GM21786 (cell line): ENCODE data around the gene ABI3BP.

Experiments
- ATAC-seq: cut with Tn5 transposase; IDR thresholded peaks from one replicate; pipeline ENCODE4 v1.9.1; 2021; ENCODE audit not compliant: unreplicated experiment

ABI3BP gene

DNA sequence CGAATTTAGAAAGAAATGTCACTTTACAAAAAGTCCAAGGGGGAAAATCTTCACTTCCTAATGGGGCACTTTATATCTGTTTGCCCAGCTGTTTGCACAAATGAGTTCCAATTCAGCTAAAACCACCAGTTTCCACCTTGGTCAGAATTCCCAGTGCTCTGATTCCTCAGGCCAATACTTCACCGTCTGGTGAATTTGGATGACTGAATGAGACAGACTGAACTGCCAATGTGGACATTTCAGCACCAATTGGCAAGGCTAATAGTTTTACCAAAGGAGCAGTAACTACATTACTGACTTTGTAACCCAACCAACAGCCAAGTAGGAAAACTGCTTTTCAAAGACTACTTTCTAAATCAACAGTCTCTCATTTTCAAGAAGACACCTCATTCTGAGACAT is 51.8 kb downstream of the ABI3BP start:
- no peak for ATAC-seq

DNA sequence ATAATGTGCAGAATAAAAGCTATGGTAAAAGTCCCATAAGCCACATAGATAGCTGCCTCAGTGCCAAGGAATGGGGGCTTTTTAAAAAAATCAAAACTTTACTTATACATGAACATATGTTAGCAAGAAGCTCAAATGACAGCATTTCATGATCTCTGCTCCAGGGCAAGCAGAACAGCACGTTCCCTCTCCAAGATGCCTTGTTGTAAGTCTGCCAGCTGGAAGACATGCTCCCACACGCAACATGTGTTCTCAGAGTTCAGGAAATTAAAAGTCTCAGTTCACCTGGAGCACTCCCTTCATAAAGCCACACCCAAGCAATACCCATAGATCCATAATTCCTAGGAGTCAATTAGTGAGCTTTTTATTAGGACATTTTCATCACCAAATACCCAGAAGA is 52.2 kb downstream of the ABI3BP start:
- ATAC-seq = no peak

DNA sequence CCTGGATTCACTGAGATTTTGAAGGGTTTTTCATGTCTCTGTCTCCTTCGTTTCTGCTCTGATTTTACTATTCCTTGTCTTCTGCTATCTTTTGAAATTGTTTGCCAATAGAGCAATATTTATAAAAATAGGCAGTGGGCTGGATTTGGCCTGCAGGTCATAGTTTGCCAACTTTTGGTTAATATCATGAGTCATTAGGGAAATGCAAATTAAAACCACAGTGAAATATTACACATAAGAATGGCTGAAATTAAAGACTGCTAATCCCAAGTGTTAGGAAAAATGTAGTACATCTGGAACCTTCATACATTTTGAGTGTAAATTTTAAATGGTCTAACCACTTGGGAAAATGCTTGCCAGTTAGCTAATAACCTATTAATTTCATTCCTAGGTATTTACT is 56.3 kb downstream of the ABI3BP start:
- ATAC-seq = no peak

DNA sequence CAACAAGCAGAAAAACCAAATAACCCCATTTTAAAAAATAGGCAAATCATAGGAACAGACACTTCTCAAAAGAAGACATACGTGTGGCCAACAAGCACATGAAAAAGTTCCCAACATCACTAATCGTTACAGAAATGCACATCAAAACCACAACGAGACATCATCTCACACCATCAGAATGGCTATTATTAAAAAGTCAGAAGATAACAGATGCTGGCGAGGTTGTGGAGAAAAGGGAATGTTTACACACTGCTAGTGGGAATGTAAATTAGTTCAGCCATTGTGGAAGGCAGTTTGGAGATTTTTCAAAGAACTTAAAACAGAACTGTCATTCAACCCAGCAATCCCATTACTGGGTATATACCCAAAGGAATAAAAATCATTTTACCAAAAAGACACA is 60.7 kb downstream of the ABI3BP start:
- no peak for ATAC-seq

DNA sequence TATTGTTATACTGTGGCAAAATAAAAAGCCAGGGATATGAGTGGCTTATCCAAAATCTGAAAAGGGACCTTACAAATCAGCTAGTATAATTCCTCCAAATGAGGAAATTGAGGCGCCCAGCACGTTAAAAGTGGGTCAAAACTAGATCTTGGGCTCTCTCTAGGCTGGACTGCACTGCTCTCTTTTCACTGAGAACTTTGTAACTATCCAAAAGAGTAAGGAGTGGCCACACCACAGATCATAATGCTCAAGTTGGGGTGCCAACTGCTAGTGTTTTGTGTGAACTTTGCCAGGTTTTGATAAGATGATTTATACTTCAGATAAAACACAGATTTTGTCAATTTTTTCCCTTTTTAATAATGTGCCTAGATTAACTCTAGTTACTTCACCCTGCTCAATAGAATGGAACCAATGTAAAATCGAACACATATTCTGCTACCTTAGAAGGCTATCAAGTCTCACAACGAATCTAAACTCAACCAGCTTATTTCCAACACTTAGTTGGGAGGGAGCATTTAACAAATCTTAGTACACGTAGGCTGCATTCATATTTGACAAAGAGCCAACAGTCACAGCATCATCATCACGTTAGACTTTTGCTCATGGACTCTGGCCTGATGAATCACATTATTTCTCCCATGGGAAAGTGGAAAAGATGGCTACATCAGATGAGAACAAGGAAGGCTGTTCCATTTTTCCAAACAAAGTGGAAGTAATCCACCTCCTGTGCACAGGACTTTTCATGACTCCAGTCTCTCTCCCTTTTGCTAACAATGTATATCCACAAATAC is 64.4 kb downstream of the ABI3BP start:
- no peak for ATAC-seq

DNA sequence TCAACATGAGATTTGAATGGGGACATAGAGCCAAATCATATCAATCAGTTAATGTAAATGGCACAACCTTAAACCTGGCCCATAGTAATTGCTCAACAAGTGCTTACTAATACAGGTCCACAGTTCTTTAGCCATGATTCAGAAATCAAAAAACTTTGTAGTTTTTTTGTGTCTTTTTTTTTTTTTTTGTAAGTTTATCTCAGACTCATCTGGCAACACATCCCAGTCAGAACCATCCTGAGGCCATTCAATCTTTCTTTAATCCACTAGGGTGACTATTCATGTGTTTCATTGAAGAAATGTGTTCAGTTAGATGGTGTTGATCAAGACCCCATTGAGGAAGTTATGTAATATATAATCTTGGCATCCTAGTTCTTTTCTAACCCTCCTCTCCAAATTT is 65.4 kb downstream of the ABI3BP start:
- no peak for ATAC-seq

DNA sequence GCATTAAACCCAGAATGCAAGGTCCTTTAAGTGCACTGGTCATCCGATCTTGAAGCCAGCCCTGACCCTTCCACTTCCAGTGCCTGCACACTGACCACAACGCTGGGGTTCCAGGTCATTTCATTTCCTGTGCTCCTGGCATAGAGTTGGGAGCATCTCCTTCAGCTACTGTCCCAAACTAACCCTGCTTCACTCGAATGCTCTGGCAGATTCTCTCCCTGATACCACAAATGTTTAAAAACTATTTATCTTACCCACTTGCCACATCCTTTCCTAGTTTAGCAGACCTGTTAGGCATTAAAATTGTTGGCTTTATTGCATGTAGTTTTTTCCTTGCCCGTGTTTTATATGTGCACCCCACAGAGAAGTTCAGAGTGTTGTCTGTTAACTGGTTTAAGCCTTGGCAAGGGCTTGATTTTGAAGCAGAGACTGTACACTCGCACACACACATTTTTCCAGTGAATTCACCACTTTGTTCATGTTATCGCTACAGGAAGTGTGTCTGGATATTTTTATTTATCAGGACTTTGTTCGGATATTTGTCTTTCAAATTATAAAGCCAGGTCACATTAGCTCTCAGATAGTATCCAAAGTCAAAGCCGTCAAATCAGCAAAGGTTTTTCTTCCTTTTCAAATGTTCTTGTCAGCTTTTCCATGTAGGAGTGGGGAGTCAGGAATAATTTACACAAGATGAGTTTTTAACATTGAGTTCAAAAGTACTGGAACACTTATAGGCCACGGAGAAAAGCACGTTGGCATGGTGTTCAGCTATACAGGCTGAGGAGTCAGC is 77.3 kb downstream of the ABI3BP start:
- ATAC-seq = no peak

DNA sequence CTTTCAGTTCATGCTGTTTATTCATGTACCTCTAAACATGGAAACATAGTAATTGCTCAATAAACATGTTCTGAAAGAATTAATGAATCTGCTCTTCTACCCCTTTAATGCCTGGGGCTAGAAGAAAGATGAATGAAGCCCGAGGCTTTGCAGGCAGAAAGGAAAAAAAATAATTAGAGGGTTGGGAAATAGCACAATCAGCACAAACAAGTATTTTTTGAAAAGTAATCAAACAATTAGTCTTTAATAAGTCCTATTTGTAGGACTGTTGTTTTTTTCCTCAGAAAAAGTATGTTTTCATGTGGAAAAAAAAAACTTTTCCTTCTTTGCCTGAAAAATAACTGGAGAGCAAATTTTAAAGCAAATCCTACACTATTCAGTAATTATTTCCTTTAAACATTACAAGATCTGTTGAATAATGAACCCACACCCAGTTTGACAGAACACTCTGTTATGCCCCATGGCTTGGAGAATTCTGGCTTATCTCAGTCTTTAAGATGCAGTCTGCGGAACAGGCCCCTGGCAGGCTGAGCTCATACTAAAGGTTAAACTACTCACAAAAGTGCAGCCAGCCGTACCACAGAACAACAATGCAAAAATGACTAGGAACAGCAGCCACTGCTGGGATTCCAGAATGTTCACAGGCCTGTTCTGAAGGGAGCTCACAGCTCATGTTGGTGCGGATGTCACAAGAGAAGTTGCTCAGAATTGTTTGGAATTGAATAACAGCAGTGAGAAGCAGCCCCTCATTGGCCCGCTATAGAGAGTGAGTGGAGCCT is 79.2 kb downstream of the ABI3BP start:
- ATAC-seq = no peak

DNA sequence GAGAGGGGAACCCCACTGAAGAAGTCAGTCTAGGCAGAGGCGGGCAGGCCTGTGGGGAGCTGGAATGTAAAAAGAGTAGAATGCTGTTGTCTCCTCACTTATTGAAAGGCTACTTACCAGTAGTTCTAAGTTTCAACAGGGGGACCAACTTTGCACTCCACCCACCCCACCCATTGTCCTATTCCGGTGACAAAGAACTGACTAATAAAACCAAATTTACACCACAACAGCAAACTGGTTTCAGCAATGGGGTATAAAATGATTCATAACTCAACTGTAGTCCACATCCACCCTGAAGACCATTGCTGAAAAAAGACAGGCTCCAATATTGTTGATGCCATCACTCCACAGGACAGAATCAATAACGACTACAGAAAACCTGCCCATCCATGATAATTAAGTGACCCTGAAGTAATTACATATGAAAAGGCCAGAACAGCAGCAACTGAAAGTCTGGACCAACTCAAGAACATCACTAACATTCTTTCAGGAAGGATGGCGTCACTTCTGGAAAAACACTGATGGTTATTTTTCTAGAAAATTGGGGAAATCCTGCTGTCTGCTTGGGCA is 80.2 kb downstream of the ABI3BP start:
- ATAC-seq = no peak

DNA sequence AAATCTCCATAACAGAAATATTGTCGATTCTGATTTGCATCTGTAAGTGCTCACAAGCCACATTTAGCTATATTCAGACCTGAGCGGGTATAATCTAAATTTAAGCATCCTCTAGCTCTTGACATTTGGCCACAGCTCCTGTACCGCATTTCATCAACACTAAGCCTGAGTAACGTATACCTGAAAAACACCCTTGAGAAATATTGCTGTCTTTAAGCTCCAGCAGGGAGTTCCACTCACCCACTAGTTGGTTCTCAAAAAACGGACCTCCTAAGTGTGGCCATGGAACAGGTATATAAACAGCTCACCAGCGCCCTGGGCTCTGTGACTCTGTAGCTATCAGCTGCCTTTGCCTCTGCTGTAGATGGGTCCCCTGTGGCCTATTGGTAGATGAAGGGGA is 80.7 kb downstream of the ABI3BP start:
- no peak for ATAC-seq

DNA sequence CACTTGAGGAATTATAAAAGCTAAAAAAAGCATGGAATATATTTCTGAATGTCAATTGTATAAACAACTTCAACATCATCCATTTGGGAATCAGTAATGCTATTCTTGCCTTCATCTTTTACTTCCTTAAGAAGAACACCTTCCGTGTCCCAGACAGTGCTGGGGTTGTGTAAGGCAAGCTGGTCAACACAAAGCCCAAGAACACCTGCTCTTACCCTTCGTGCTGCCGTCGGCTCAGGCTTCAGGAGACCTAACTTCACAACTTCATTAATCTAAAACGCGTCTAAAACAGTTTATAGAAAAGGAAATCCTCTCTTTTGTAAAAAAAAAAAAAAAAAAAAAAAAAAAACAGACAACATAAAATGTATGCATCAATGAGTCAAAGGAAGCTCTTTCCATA is 81.3 kb downstream of the ABI3BP start:
- ATAC-seq = no peak

DNA sequence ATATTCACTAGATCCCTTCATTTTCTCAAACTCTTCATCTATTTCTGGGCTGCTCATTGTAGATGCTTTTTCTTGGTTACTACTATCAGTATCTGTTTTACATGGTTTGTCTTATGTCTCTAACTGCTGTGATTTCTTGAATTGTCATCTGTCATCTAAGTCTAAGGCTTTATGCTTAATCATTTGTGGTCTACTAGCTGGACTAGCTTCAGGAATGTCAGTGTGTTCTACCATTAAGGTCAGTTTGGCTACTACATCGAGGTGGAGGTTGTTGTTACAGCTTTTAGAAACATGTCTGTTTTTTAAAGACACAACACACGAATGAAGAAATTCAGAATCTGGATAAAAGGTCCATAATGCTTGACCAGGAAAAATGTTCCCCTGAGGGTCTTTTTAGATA is 82.2 kb downstream of the ABI3BP start:
- no peak for ATAC-seq

DNA sequence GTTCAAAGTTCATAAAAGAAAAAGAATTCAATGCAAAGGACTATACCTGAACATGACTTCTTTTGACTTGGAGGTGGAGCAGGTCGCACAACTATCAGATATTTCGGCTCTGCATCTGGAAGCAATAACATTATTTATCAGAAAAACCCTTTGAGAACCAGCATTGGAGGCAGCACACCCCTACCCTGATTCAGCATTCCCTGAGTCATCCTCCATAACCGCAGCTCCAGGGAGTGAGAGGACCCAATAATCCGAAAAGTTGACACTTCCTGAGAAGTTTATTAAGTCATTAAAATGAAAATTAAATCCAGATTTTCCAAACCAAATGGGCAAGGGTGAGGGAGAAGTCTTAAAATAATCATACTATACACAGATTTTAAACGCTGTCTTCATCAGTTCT is 90.6 kb downstream of the ABI3BP start:
- no peak for ATAC-seq

DNA sequence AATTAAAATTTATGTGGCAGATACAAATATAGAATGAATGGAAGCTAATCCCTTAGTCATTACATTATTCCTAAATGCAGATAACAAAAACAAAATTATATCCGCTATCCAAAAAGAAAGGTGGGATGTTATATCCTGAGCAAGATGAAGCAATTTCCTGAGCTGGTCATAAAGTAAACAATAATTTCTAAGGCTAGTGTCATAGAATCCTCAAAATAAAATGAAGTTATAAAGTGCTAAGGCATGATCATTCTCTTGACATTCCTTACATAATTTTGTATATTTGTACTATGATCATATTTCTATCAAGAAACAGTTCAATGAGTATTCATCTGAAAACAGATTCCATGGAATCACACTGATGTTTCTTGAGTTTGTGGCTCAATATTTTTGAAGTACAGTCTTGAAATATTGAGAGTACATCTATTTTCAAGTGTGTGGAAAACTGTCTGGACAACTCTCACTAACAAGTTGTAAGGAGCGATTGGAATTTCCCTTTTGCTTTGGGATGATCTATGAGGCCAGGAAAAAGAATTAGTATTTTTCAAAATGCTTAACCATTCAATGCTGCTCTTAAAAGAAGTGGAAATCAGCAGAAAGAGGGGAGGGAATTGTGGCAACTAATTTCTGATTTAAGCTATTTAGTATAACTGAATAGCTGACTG is 92.4 kb downstream of the ABI3BP start:
- no peak for ATAC-seq

DNA sequence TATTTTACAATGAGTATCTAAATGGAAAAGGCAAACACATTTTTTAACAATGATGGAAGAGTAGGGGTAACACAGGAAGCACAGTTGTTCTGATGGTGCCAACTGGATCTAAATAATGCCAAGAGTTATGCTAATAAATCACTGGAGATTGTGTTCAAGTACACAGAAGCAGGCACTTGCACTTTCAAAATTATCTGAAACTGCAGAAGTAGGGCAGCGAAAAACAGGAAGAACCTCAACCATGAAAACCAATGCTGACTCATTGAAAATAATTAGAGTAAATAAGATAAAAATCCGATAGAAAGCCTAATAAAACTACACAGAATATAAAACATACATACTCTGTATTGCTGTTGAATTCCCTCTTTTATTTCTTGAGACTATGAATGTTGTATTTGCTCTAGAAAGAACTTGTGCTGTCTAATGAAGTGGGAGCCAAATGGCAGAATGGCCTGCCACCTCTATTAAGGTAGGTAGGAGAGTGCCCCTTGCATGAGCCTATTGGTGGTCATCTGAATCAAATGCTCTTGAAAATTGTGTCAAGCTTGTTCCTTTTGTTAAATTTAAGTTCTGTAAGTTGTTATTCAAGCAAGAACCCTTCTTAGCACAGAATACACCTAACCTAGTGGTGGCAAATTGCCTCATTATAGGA is 93.7 kb downstream of the ABI3BP start:
- peak; percentile 87 for ATAC-seq

DNA sequence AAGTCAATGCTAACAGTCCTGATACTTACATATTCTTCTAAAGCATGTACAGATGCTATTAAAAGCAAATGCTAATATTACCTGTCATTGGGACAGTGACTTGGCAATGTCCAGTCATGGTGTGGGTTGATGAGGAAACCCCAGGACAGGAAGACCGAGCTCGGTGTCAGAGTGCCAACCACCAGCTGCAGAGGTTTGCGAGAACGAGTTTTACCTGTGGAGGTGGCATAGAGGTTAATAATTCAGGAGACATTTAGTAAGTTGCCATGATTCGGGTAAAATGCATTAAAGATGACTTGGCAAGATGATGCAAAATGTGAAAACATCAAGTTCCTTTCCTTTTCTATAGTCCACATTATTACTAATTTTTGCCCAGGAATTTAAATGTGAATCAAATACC is 94.5 kb downstream of the ABI3BP start:
- no peak for ATAC-seq

DNA sequence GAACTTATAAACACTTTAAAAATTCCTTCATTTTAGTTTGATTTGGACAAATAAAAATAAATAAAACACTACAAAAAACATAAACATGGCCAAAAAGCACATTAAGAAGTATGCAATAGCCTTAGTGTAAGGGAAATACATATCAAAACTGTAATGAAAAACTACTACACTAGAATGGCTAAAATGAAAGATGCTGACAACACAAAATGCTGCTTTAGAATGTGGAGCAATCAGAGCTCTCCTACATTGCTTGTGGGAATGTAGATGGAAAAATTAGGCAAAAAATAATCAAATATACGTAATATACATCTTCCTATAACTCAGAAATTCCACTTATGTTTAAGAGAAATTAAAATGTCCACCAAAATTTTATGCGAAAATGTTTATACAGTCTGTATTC is 96.2 kb downstream of the ABI3BP start:
- ATAC-seq = no peak

DNA sequence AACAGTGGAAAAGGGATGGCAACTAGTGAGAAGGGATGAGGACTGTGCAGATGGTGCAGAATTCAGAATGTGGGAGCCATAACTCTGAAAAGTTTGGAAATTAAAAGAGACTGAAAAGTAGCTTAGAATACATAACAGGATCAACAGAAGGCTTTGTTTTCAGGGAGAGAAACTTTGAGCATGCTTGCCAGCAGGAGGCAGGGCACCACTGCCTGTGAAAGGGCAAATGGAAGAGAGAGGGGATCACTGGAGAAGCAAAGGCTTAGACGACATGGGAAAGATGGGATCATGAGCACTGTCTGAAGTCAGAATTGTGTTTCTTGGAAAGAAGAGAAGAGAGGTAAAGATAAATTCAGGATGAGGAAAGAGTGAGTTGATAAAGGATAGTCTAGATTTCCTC is 99.6 kb downstream of the ABI3BP start:
- ATAC-seq = no peak

DNA sequence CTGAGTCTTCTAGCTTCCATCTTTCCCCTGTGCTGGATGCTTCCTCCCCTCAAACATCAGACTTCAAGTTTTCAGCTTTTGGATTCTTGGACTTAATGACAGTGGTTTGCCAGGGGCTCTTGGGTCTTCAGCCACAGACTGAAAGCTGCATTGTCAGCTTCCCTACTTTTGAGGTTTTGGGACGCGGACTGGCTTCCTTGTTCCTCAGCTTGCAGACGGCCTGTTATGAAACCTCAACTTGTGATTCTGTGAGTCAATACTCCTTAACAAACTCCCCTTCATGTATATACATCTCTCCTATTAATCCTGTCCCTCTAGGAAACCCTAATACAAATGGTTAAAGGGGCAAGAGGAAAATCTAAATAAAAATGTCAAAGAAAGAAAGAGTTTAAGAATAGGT is 100.1 kb downstream of the ABI3BP start:
- no peak for ATAC-seq

DNA sequence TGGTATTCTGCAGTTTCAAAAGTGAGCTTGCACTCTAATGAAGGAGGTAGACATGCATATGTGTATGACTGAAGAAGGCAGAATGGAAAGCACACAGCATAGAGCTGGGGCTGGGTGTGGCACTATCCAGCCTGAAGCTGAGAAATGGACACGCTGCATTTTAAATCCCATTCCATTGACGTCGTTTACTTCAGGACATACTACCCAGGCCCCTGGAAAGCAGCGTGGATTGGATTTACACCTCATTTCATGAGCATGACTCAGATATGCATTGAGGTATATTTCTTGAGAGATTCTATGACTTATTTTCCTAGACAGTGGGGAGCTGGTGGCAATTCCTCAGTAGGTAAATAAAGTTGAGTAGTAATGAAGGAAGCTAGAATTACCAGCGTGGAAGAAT is 101.4 kb downstream of the ABI3BP start:
- ATAC-seq = no peak
